IgD-negative memory B cell (primary cell): ENCODE results near the gene GNAQ. TPM values are rescaled to one million over a fixed set of nuclear protein-coding genes. Genes with fewer than 3 reads are reported as not detected.
A peak's percentile ranks its signal among the peaks of the same experiment; 100 is the strongest.
"Not testable (repeated sequence)": the region's sequence is repeated elsewhere in the genome, so short reads cannot be mapped to it uniquely, and the experiment has no call there.

ENCODE experiments used
- H3K27ac Mint-ChIP-seq, 3 donors: one replicate each; pipeline ENCODE4 v1.8.0; 2020 to 2022; ENCODE audit warnings: mild to moderate bottlenecking in 3 of 3, mixed read lengths in 3 of 3, moderate library complexity in 1 of 3
- H3K27me3 Mint-ChIP-seq: one replicate; pipeline ENCODE4 v1.8.0; 2021; ENCODE audit warnings: mixed read lengths
- H3K36me3 Mint-ChIP-seq: one replicate; pipeline ENCODE4 v1.8.0; 2020; ENCODE audit warnings: mild to moderate bottlenecking, mixed read lengths
- H3K4me1 Mint-ChIP-seq, 3 donors: one replicate each; pipeline ENCODE4 v1.8.0; 2020 to 2022; ENCODE audit warnings: mixed read lengths in 3 of 3, mild to moderate bottlenecking in 1 of 3
- H3K4me3 Mint-ChIP-seq, 4 donors: one replicate each; pipeline ENCODE4 v1.8.0; 2020 to 2022; ENCODE audit warnings: mild to moderate bottlenecking in 4 of 4, mixed read lengths in 4 of 4, moderate library complexity in 3 of 4
- H3K9me3 Mint-ChIP-seq, 3 donors: one replicate each; pipeline ENCODE4 v1.8.0; 2020 to 2021; ENCODE audit warnings: mixed read lengths in 3 of 3, mild to moderate bottlenecking in 1 of 3
- polyA plus RNA-seq: library from polyadenylated mRNA; unstranded; fragments of 300-500 nt; fragmentation: Illumina TruSeq; gene quantifications from one replicate; pipeline ENCODE4 v1.2.3, GENCODE V29; 2021

The GNAQ gene
- polyA plus RNA-seq: 0.39 TPM

- H3K9me3 Mint-ChIP-seq: peaks cover 0 to 2% (median 2%) of the 10 kb centered on the region in 3 donors
- H3K27ac Mint-ChIP-seq: peak within 1 kb of the TSS in 1 of 3 donors; percentile 52
- H3K36me3 Mint-ChIP-seq: no peaks in the 10 kb centered on the region
- H3K4me3 Mint-ChIP-seq: peak within 1 kb of the TSS; percentile 80 to 91 (median 85)
- H3K4me1 Mint-ChIP-seq: peaks cover 11 to 16% (median 13%) of the 10 kb centered on the region in 3 donors
- peaks cover 55% of the 10 kb centered on the region for H3K27me3 Mint-ChIP-seq
These were observed at the start of gene GNAQ for GRCh38 chr9:78031444-78031892. GNAQ (minus strand) TSS chr9:78031811; CDS start chr9:78031235, 576 bp downstream.

DNA sequence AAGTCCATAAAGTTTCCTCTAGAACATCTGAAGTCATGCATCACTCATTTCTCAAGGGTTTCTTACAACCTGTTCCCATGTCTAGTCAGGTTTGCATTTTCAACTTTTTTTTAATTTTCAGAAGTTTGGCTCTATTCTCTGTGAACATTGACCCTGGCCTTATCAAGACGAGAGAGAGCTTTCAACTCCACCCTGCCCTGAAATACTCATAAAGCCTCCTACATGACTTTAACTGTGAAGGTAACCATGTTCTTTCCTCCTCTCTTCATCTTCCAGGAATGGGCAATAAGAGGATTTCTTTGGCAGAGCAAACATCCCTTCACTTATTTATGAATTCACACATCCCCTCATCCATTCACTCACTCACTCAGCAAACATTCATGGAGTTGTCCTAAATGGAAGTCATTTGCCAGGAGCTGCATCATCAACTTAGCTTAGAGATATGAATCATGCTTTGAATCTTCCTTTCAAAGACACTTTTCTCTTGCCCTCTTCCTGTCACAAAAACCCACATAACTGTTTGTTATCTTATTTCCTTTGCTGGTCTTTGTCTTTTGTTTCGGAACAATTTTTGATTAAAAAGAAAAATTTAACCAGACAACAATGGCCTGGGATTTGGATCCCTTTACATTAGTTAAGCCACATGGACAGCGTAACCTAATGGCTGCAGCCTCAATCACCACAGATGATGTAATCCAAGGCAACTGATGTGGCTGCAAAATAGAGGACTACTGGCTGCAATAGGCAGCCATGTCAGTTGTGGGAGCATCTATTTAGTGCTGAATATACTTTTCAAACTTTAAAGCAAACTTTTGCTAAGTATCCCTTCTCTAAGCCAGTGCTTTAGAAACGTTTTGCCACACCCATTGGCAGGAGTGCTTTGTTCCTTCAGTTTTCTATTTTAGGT lies 43.0 kb upstream of the GNAQ start:
- Mint-ChIP-seq H3K9me3 (peaks cover 5 to 19% (median 14%) of the 10 kb centered on the region in 3 donors), H3K27me3 (peaks cover 8% of the 10 kb centered on the region), H3K27ac (peak overlapping the region in 1 of 3 donors; percentile 61), H3K4me1 (peaks cover 0 to 3% (median 0%) of the 10 kb centered on the region in 3 donors), H3K4me3 (peak overlapping the region in 1 of 4 donors; percentile 24), H3K36me3 (no peaks in the 10 kb centered on the region)

GRCh38 chr9:78073722-78074121 lies 42.1 kb upstream of the GNAQ start:
- no peak overlapping the region for H3K27ac Mint-ChIP-seq

GRCh38 chr9:78072586-78073199 lies 41.1 kb upstream of the GNAQ start:
- peaks cover 1 to 9% (median 2%) of the 10 kb centered on the region in 3 donors for H3K9me3 Mint-ChIP-seq
- no peaks in the 10 kb centered on the region for H3K36me3 Mint-ChIP-seq
- peaks cover 8% of the 10 kb centered on the region for H3K27me3 Mint-ChIP-seq
- peaks cover 0 to 3% (median 0%) of the 10 kb centered on the region in 3 donors for H3K4me1 Mint-ChIP-seq
- no peak overlapping the region for H3K27ac Mint-ChIP-seq
- no peak overlapping the region for H3K4me3 Mint-ChIP-seq

More at GRCh38 chr9:78073722-78074121, 42.1 kb upstream of the GNAQ start:
- Mint-ChIP-seq H3K36me3 (no peaks in the 10 kb centered on the region), H3K9me3 (peaks cover 3 to 13% (median 8%) of the 10 kb centered on the region in 3 donors), H3K27me3 (peaks cover 8% of the 10 kb centered on the region), H3K4me1 (peaks cover 0 to 3% (median 0%) of the 10 kb centered on the region in 3 donors), H3K4me3 (no peak overlapping the region)

- Mint-ChIP-seq H3K4me3 (no peak overlapping the region), H3K36me3 (no peaks in the 10 kb centered on the region), H3K4me1 (no peaks in the 10 kb centered on the region), H3K27me3 (peaks cover 11% of the 10 kb centered on the region), H3K9me3 (peaks cover 6 to 8% (median 7%) of the 10 kb centered on the region in 3 donors), H3K27ac (no peak overlapping the region)
These were observed 38.9 kb upstream of the GNAQ start for GRCh38 chr9:78070521-78070920.

DNA sequence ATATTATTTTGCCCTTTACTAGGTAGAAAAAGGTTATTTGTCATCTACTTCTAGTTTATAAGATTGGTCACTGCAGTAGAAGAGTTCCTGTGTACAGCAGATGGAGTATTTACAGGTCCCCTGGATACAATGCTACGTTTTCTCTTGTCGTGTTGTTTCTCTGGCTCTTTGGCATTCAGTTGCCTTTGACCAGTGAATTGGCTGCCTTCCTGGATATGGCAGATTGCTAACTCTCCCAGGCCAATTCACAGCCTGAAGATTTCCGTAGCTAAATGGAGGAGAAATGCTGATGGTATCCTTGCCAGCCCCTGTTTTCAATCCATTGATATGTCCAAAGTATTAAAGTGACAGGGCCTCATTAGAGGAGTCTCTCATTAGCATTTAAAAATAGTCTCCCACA lies 32.5 kb upstream of the GNAQ start:
- Mint-ChIP-seq H3K27me3 (peaks cover 5% of the 10 kb centered on the region), H3K36me3 (no peaks in the 10 kb centered on the region), H3K4me1 (no peaks in the 10 kb centered on the region), H3K4me3 (no peak overlapping the region), H3K27ac (no peak overlapping the region), H3K9me3 (peaks cover 7 to 8% (median 8%) of the 10 kb centered on the region in 3 donors)

GRCh38 chr9:78062710-78063109 lies 31.1 kb upstream of the GNAQ start:
- Mint-ChIP-seq H3K4me3 (no peak overlapping the region), H3K4me1 (no peaks in the 10 kb centered on the region), H3K9me3 (peaks cover 7 to 11% (median 8%) of the 10 kb centered on the region in 3 donors), H3K27me3 (peaks cover 8% of the 10 kb centered on the region), H3K36me3 (no peaks in the 10 kb centered on the region), H3K27ac (no peak overlapping the region)

GRCh38 chr9:78054218-78054617 lies 22.6 kb upstream of the GNAQ start:
- H3K4me3 Mint-ChIP-seq: peak overlapping the region in 1 of 4 donors; percentile 60
- not testable (repeated sequence) for H3K27ac Mint-ChIP-seq, H3K36me3 Mint-ChIP-seq, H3K4me1 Mint-ChIP-seq, H3K27me3 Mint-ChIP-seq, H3K9me3 Mint-ChIP-seq

DNA sequence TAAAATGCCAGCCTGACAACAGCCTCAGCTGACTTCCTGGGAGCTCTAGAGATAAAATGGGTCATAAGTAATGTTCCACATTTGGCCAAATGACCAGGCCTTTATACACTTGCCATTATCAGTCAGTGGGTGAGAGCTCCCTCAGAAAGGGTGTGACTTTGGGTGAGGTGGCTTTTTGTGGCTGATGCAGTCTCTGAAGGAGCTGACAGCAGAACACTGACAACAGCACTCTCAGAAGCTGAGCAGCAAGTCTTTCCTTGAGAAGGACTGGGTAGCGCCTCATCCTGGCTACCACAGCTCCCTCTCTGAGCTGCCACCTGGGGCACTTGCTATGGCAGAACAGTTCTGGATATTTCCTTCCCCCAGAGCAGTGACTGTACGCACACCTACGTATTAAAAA lies 22.0 kb upstream of the GNAQ start:
- Mint-ChIP-seq H3K4me1 (peaks cover 0 to 7% (median 2%) of the 10 kb centered on the region in 3 donors), H3K9me3 (peaks cover 0 to 8% (median 0%) of the 10 kb centered on the region in 3 donors), H3K27ac (no peak overlapping the region), H3K27me3 (peaks cover 12% of the 10 kb centered on the region), H3K4me3 (no peak overlapping the region), H3K36me3 (no peaks in the 10 kb centered on the region)

DNA sequence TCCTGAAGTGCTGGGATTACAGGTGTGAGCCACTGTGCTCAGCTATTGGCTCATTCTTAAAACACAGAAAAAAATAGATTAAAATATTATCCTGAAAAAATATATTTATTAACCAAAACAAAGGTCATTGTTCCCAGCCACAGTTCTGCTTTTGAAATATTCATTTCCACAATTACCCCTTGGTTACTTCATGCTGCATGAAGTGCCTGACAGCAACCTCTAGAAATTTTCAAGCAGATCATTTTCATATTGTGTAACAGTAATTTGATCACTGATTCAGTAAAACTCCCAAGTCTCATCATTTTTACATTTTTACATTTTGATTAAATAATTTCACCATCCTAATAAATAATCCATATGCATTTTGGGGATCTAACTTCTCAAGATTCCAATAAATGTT lies 18.8 kb upstream of the GNAQ start:
- Mint-ChIP-seq H3K4me1 (peaks cover 0 to 7% (median 2%) of the 10 kb centered on the region in 3 donors), H3K9me3 (peaks cover 0 to 1% (median 0%) of the 10 kb centered on the region in 3 donors), H3K27ac (no peak overlapping the region), H3K27me3 (peaks cover 14% of the 10 kb centered on the region), H3K4me3 (no peak overlapping the region), H3K36me3 (no peaks in the 10 kb centered on the region)

GRCh38 chr9:78049484-78049883 lies 17.9 kb upstream of the GNAQ start:
- Mint-ChIP-seq H3K27ac (no peak overlapping the region), H3K27me3 (peaks cover 23% of the 10 kb centered on the region), H3K36me3 (no peaks in the 10 kb centered on the region), H3K4me3 (no peak overlapping the region), H3K9me3 (peaks cover 0 to 1% (median 0%) of the 10 kb centered on the region in 3 donors), H3K4me1 (peaks cover 0 to 7% (median 2%) of the 10 kb centered on the region in 3 donors)

GRCh38 chr9:78047106-78047505 lies 15.5 kb upstream of the GNAQ start:
- H3K4me1 Mint-ChIP-seq: no peaks in the 10 kb centered on the region
- H3K9me3 Mint-ChIP-seq: peaks cover 0 to 1% (median 0%) of the 10 kb centered on the region in 3 donors
- no peak overlapping the region for H3K27ac Mint-ChIP-seq
- H3K4me3 Mint-ChIP-seq: no peak overlapping the region
- H3K27me3 Mint-ChIP-seq: peaks cover 26% of the 10 kb centered on the region
- H3K36me3 Mint-ChIP-seq: no peaks in the 10 kb centered on the region

DNA sequence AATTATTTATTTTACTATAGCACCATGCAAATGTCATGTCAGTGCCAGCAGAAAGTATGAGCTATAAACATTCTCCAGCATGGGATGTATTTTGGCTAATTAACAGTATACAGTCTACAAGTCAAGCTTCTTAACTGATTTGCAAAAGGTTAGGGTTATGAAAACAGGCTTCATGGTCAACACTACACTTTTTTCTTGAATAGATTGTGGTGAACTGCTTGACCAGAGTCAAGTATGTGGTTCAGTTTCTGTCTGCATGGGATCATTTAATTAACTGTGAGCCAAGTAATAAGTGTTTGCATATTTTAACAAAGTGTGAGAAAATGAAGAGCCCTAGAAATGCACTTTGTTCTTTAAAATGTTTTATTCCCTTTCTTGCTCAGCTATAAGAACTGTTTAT lies 14.5 kb upstream of the GNAQ start:
- Mint-ChIP-seq H3K9me3 (peaks cover 0 to 1% (median 0%) of the 10 kb centered on the region in 3 donors), H3K27ac (no peak overlapping the region), H3K4me3 (no peak overlapping the region), H3K27me3 (peaks cover 31% of the 10 kb centered on the region), H3K4me1 (no peaks in the 10 kb centered on the region), H3K36me3 (no peaks in the 10 kb centered on the region)

DNA sequence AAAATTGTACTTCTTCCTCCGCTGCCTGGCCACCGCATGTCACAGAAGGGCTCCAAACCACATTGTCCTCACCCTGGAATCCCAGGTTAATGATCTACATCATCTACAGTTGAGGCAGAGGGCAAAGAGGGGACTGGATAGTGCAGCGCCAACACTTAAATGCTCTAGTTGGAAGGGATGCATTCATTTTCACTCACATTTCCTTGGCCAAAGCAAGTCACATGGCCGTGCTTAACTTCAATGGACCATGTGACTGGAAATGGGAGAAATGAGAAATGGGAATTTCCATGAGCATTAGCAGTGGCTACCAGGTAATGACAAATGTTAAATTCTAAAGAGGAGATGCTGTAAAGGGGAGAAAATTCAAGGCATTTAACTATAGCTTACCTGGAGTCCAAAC lies 13.3 kb upstream of the GNAQ start:
- H3K4me3 Mint-ChIP-seq: no peak overlapping the region
- H3K4me1 Mint-ChIP-seq: no peaks in the 10 kb centered on the region
- H3K36me3 Mint-ChIP-seq: no peaks in the 10 kb centered on the region
- peaks cover 0 to 1% (median 0%) of the 10 kb centered on the region in 3 donors for H3K9me3 Mint-ChIP-seq
- H3K27ac Mint-ChIP-seq: no peak overlapping the region
- H3K27me3 Mint-ChIP-seq: peaks cover 33% of the 10 kb centered on the region

DNA sequence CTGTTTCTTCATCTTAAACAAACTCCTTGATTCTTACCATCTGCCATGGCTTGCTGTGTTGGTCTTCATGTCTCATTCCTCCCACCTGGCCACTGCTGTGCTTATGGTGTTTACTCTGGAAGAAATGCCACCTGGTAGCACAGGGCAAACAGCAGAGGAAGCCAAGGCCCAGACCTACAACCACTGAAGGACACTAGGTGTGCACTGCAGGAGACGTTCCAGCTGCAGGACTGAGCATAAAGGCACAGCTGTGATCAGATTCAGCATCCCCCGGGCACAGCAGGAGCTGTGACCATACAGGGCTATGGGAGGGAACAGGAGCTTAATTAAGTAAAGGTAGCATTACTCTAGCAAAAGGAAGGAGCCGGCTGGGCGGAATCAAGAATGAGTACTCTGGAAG lies 12.6 kb upstream of the GNAQ start:
- H3K9me3 Mint-ChIP-seq: peaks cover 0 to 1% (median 0%) of the 10 kb centered on the region in 3 donors
- H3K4me3 Mint-ChIP-seq: no peak overlapping the region
- no peaks in the 10 kb centered on the region for H3K36me3 Mint-ChIP-seq
- H3K27me3 Mint-ChIP-seq: peaks cover 29% of the 10 kb centered on the region
- no peak overlapping the region for H3K27ac Mint-ChIP-seq
- H3K4me1 Mint-ChIP-seq: no peaks in the 10 kb centered on the region
